GM13977 (cell line): ENCODE data around the gene HOXC9.

Source experiments
- DNase-seq: peaks from one replicate; pipeline ENCODE4 v3.0.0; 2012; ENCODE audit warnings: low spot score
- in situ Hi-C: fragments of 300-500 bp; cut with MboI; formaldehyde crosslinking; loops from one replicate; pipeline ENCODE4 v1.12.0; 2022; ENCODE audit warnings: low sequenced_read_pairs, low pct_unique_long_range_greater_than_20kb, mixed read lengths, inconsistent platforms; ENCODE audit not compliant: unreplicated experiment
- TF ChIP-seq, protein P1 (sequence below): IDR thresholded peaks from 2 replicates; pipeline ENCODE4 v1.5.1; 2012; ENCODE audit warnings: mild to moderate bottlenecking, control low read depth; ENCODE audit not compliant: insufficient read depth; ENCODE audit errors: extremely low read depth, missing control alignments

Gene HOXC9

DNA sequence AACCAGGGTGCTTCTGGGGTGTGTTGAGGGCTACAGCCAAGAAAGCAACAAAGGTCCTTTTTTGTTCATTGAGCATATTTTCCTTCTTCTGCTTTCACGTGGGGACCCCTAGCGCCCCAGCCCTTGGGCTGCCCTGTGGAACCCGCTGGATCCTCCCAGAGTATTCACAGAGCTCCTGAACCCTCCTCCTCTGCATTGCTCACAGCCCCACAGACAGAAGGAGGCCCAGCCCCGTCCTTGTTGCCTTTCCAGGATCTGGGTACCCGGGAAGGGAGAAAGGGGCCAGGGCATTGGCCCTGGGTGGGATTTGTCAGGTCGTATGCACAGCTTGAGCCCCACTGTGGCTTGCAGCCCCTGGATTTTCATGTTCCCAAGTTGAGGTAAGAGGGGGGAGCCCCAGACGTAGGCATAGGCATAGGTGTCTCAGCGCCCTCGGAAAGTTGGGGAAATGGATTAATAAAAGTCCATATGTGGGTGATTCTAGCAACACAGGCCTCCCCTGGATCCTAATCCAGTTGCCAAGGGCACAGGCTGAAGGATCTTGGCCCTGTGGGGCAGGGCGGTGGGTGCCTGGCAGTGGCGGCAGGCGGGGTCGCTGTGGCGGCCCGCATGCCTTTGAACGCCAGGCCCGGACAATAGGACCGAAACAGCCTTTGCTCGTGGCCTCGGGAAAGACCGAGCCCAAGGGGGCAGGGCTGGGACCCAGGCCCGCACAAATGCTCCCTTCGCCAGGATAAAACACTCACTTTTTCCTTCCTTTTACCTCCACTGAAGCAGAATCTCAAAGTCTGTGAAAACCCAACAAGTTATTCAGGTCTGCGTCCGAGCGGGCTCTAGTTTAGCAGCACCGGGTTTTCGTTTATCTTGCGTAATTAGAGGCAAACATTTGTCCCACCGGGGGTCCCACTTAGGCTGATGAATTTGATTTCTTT lies 18.1 kb upstream of the HOXC9 start:
- in situ Hi-C loops, result no loop called here

DNA sequence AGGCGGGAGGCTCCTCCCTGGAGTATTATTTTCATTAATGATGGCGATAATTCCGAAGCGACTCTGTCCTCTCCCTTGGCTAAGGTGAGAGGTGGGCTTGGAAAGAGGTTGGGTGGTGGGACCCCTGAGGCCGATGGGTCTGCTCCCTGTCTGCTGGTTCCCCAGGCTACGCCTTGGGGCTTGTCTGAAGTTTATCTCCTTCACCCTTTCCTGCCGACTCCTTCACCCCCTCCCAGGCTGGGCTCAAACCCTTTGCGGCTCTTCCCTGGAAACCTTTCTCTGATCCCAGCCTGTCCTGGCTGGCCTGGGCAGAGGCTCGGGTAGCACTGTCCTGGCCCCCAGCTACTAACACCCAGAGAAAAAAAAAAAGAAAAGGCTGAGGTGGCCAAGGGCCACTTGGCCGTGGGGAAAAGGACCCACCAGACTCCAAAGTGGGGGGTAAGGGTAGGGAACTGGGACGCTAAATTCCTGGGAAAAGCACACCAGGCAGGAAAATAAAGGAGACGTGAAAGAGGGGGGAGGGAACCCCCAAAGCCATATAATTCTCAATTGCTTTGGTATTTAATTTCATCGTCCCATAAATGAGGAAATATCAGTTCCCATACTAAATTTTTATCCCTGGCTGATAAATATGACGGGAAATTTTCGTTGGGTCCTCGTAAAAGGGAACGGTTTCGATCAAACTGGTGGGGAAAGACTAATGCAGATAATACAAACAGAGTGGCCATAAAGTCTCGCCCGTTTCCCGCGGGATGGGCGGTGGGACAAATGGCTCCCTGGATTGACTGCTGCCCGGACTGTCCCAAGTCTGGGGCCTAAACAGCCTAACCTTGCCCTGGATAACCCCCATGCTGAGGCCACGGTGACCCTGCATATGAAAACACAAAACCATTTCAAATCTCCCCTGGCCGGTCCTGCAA lies 17.1 kb upstream of the HOXC9 start:
- in situ Hi-C loops, result no loop called here
- no peak for DNase-seq
- TF ChIP-seq, protein P1, sequence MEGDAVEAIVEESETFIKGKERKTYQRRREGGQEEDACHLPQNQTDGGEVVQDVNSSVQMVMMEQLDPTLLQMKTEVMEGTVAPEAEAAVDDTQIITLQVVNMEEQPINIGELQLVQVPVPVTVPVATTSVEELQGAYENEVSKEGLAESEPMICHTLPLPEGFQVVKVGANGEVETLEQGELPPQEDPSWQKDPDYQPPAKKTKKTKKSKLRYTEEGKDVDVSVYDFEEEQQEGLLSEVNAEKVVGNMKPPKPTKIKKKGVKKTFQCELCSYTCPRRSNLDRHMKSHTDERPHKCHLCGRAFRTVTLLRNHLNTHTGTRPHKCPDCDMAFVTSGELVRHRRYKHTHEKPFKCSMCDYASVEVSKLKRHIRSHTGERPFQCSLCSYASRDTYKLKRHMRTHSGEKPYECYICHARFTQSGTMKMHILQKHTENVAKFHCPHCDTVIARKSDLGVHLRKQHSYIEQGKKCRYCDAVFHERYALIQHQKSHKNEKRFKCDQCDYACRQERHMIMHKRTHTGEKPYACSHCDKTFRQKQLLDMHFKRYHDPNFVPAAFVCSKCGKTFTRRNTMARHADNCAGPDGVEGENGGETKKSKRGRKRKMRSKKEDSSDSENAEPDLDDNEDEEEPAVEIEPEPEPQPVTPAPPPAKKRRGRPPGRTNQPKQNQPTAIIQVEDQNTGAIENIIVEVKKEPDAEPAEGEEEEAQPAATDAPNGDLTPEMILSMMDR, result no peak

More for the DNA sequence above, 18.1 kb upstream of the HOXC9 start:
- DNase-seq, result no peak
- TF ChIP-seq, protein P1, result peak; percentile 15

DNA sequence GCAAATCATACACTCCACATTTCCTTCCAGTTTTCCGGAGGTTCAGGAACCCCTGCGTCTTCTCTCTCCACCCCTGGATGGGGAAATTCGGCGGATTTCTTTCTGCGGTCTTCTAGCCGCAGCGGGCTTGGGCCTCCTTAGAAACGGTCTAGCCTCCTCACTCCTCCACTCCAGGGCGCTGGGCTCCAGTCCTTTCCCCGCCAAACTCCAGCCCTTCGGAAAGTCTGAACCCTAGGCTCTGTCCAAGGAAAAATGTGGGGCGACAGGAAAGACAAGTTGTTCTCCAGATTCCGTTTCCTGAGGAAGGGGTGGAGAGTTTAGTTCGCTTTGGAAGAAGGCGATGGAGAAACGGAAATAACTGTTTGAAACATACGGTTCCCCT lies 16.4 kb upstream of the HOXC9 start:
- TF ChIP-seq, protein P1, result no peak
- no peak for DNase-seq
- in situ Hi-C loops, result no loop called here

DNA sequence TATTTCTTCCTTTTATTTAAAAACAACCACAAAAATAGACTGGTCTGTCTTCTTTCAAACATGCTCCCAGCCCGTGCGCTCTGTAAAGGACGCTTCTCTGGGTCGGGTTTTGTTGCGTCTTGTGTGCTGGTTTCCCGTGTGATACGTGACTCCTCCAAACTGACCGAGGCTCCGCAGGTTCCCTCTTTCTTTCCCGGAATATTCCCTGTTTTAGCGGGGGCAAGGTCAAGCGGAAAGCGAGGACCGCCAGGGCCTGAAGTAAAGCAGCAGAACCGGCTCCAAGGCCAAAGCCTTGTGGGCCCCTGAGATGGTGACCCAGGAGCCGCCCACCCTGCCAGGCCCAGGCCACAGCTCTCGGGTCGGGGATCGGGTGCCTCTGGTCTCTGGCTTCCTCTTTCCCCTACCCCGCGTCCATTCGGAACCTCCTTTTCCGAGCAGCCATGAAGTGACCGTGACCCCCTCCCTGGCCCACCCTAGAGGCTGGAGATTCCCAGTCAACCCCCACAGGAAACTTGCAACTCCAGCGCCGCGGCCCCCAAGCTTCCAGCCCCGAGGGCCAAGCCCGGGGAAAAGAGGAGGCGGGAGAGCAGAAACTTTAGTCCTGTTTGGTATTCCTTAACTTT lies 15.9 kb upstream of the HOXC9 start:
- TF ChIP-seq, protein P1, result no peak
- in situ Hi-C loops, result no loop called here
- DNase-seq, result no peak

DNA sequence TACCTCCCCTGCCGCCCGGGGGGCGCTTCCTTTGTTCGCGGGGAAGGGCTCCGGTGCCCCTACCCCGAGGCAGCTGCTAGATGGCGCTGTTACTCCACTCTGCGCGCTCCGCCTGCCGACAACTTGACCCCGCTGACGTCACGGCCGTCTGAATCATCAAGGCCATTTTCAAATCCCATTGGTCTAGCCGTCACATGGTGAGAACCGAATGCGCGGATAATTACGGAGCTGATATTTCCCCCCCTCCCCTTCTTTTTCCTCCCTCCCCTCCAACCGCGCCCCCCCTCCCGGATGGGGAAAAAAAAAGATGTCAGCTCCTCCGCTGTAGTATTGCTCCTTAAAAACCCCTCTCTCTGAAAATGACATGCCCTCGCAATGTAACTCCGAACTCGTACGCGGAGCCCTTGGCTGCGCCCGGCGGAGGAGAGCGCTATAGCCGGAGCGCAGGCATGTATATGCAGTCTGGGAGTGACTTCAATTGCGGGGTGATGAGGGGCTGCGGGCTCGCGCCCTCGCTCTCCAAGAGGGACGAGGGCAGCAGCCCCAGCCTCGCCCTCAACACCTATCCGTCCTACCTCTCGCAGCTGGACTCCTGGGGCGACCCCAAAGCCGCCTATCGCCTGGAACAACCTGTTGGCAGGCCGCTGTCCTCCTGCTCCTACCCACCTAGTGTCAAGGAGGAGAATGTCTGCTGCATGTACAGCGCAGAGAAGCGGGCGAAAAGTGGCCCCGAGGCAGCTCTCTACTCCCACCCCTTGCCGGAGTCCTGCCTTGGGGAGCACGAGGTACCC lies 14.9 kb upstream of the HOXC9 start, which contains the start of gene HOXC10:
Gene HOXC10 (plus strand): TSS at position 246 of the 791 bp plus-strand sequence. CDS start 114 bp downstream, at position 360.
- in situ Hi-C loops, result no loop called here
- DNase-seq, result peak; percentile 92
- TF ChIP-seq, protein P1, result peak; percentile 84
